Transverse colon (tissue), 4 donors: Measurements from ENCODE around the gene NPW. TPM values are rescaled to one million over a fixed set of nuclear protein-coding genes. Genes with fewer than 3 reads are reported as not detected.

Experiments
- DNase-seq: peaks from one replicate; pipeline ENCODE4 v3.0.0-alpha.2; 2019
- H3K27ac ChIP-seq, 4 donors: fragments of 200-600 bp; sonication (generic); 2 replicates each; pipeline ENCODE4 v1.5.1; 2016 to 2018; ENCODE audit warnings: inconsistent platforms in 4 of 4
- H3K27me3 ChIP-seq: fragments of 200-600 bp; sonication (generic); 2 replicates; pipeline ENCODE4 v1.5.1; 2017; ENCODE audit warnings: inconsistent platforms
- H3K36me3 ChIP-seq, 4 donors: fragments of 200-600 bp; sonication (generic); 2 replicates each; pipeline ENCODE4 v1.5.1; 2017 to 2019; ENCODE audit warnings: inconsistent platforms in 4 of 4
- H3K4me1 ChIP-seq, 4 donors: fragments of 200-600 bp; sonication (generic); 2 replicates each; pipeline ENCODE4 v1.5.1; 2017 to 2020; ENCODE audit warnings: inconsistent platforms in 4 of 4
- H3K4me3 ChIP-seq, 4 donors: fragments of 200-600 bp; sonication (generic); 1 replicate in 1 of 4; 2 replicates in 3 of 4; pipeline versions ENCODE4 v1.5.1 to v1.6.1; 2017 to 2019; ENCODE audit warnings: inconsistent platforms in 4 of 4
- H3K9me3 ChIP-seq, 2 donors: fragments of 200-600 bp; sonication (generic); 2 replicates each; pipeline ENCODE4 v1.5.1; 2017 to 2019; ENCODE audit warnings: inconsistent platforms in 2 of 2
- EP300 ChIP-seq: sonication (generic); formaldehyde crosslinking; IDR thresholded peaks from one replicate; pipeline ENCODE4 v1.6.1; 2017; ENCODE audit warnings: antibody characterized with exemption, low read depth
- POLR2A ChIP-seq: fragments of 450-650 bp; IDR thresholded peaks from one replicate; pipeline ENCODE4 v1.6.1; 2016; ENCODE audit warnings: antibody characterized with exemption, mild to moderate bottlenecking, moderate library complexity
- POLR2AphosphoS5 ChIP-seq, 3 donors: sonication (generic); formaldehyde crosslinking; IDR thresholded peaks; one replicate each; pipeline ENCODE4 v1.6.1; 2016; ENCODE audit warnings: antibody characterized with exemption in 3 of 3
- WGBS, 2 donors: methylation state at CpG; one replicate each; pipeline ENCODE4 v1.1.5; 2018; ENCODE audit warnings: low coverage in 1 of 2; 5-methylcytosine and 5-hydroxymethylcytosine counted together
- in situ Hi-C, 4 donors: fragments of 200-750 bp; cut with MboI; loops; one replicate each; pipeline versions ENCODE4 v1.15.0 to v1.15.1; 2017; ENCODE audit warnings: low sequenced_read_pairs in 3 of 4, low pct_ligation_motif_present in 1 of 4, low pct_unique_long_range_greater_than_20kb in 1 of 4
- intact Hi-C: fragments of 100-400 bp; cut with DNase I; formaldehyde crosslinking; loops from one replicate; pipeline ENCODE4 v1.15.1; 2023; ENCODE audit warnings: low total_unique reads
- total RNA-seq, 4 donors: library from RNA; depleted of rRNA; stranded (reverse); fragments of >200 nt; gene quantifications; one replicate each; pipeline ENCODE4 v1.1.0, GENCODE V29; 2016
- TF ChIP-seq, protein P1 (sequence below), 5 experiments: fragments of 200-600 bp in 3 of 5; fragments of 450-650 bp in 2 of 5; sonication (generic) in 3 of 5; IDR thresholded peaks; 1 replicate in 2 of 5; 2 replicates in 3 of 5; pipeline ENCODE4 v1.5.1; 2016 to 2017; ENCODE audit warnings: antibody characterized with exemption in 5 of 5, inconsistent platforms in 3 of 5, mild to moderate bottlenecking in 2 of 5, moderate library complexity in 1 of 5

NPW gene
- total RNA-seq, 4 donors from 2014 or later = 0.41 TPM; not detected in 3

DNA sequence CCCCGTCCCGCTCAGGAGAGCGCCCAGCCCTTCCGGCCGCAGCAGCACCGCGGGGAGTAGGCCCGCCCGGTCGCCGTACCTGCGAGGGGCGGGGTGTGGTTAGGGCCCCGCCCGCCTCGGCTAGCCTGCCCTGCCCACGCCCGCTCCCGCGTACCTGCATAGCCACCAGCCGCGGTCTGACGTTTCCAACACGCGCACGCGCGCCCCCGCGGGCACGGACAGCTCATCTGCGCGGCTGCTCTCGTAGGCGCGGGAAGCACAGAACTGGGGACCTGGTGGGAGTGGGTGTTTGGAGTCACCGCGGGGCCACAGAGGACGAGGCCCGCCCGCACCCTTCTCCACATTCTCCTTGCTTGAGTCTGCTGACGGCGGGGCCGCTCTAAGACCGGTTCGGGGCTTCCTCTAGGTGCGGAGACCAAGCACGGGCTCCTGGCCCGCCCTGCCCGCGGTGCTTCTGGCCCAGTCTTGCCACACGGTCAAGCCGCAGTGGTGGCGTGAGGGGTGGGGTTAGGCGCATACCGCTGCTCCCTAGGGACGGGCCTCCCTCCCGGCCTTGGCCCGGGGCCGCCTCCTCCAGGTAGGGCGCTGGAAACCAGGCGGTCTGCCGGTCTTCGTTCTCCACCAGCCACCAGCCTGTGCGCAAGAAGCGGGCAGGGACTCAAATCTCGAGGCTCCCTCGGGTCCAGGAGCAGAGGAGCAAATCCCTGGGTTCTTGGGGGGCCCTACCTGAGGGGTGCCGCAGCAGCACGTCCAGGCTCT is 40.1 kb upstream of the NPW start:
- H3K9me3 ChIP-seq = no peaks in the 10 kb centered on the region
- H3K36me3 ChIP-seq = peaks cover 0 to 12% (median 7%) of the 10 kb centered on the region in 4 donors
- in situ Hi-C loops = no loop called here
- H3K4me3 ChIP-seq = peak overlapping the region in 3 of 4 donors; percentile 36 to 47 (median 39)
- H3K4me1 ChIP-seq = peaks cover 7 to 49% (median 42%) of the 10 kb centered on the region in 4 donors
- DNase-seq = peak; percentile 92
- TF ChIP-seq POLR2A = peak; percentile 91
- no peak for TF ChIP-seq EP300
- TF ChIP-seq POLR2AphosphoS5 (IDR thresholded peaks at IDR 0.05) = peak; percentile 22 to 92 (median 92)
- TF ChIP-seq, protein P1, sequence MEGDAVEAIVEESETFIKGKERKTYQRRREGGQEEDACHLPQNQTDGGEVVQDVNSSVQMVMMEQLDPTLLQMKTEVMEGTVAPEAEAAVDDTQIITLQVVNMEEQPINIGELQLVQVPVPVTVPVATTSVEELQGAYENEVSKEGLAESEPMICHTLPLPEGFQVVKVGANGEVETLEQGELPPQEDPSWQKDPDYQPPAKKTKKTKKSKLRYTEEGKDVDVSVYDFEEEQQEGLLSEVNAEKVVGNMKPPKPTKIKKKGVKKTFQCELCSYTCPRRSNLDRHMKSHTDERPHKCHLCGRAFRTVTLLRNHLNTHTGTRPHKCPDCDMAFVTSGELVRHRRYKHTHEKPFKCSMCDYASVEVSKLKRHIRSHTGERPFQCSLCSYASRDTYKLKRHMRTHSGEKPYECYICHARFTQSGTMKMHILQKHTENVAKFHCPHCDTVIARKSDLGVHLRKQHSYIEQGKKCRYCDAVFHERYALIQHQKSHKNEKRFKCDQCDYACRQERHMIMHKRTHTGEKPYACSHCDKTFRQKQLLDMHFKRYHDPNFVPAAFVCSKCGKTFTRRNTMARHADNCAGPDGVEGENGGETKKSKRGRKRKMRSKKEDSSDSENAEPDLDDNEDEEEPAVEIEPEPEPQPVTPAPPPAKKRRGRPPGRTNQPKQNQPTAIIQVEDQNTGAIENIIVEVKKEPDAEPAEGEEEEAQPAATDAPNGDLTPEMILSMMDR (IDR thresholded peaks at IDR 0.05) = no peak
- H3K27ac ChIP-seq = peak overlapping the region; percentile 91 to 95 (median 93)
- intact Hi-C loops = loop anchor here (10.0 kb wide), 1 partner anchor 685 kb away; no protein-coding TSS in a partner anchor
- WGBS, 2 donors = 35% methylated on average over 58 of the region's 70 CpGs; no CpG with 5 or more reads in 1 of the 2 donors
- H3K27me3 ChIP-seq = peaks cover 44% of the 10 kb centered on the region

DNA sequence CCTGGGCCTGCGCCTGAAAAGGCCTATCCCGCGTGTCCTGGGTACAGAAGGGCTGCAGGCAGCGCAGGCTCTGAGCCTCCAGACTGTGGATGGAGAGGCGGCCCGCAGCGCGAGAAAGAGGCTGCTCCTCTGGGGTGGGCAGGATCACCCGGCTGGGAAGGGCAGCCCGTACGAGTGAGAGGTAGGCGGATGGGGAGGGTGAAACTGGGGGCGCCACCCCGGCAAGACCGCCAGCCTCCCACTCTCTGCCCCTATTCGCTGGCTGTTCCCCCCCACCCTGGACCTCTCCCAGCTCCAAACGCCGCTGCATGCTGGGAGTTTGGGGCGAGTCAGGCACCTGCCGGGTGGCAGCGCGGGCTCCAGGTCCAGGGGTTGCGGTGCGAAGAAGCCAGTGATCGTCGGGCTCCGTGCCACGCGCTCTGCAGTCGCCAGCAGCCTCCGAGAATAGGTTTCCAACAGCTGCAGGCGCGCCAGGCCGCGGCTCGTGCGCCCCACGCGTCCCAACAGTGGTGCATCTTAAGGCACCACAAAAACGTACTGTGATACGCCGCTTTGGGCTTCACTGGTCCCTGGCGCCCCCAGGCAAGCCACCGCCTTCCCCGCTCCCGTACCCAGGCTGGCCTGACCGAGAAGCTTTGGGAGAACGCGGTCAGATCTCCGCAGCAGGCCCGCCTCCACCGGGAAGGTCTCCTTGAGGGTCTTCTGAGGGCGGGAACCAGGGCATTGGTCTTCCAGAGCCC is 39.4 kb upstream of the NPW start:
- peak overlapping the region; percentile 91 to 95 (median 93) for H3K27ac ChIP-seq
- peaks cover 13 to 56% (median 48%) of the 10 kb centered on the region in 4 donors for H3K4me1 ChIP-seq
- no peak for DNase-seq
- peak overlapping the region in 3 of 4 donors; percentile 4 to 47 (median 39) for H3K4me3 ChIP-seq
- whole genome bisulfite sequencing, 2 donors = 10% methylated on average over 48 of the region's 53 CpGs; no CpG with 5 or more reads in 1 of the 2 donors
- H3K27me3 ChIP-seq = peaks cover 44% of the 10 kb centered on the region
- in situ Hi-C loops (no loop called here), intact Hi-C loops (loop anchor here (10.0 kb wide), 1 partner anchor 685 kb away; no protein-coding TSS in a partner anchor)
- TF ChIP-seq POLR2A (peak; percentile 16), POLR2AphosphoS5 (IDR thresholded peaks at IDR 0.05) (peak in 1 of 3 donors; percentile 26), EP300 (no peak)
- TF ChIP-seq, protein P1 (IDR thresholded peaks at IDR 0.05) = no peak
- H3K9me3 ChIP-seq = no peaks in the 10 kb centered on the region
- H3K36me3 ChIP-seq = peaks cover 0 to 12% (median 7%) of the 10 kb centered on the region in 4 donors

DNA sequence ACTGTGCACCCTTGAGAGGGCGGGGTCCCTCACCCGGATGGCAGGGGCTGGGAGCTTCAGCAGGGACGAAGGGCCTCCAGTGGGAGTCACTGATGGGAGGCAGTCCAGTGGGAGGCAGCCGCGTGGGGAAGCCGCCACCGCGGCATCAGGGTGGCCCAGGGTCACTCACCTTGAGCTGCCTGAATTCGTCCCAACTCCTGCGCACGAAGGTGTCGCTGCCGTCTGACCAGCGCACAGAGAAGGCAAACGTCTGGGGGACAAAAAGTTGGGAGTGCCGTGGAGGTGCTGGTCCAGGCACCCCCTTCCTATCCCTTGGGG is 38.9 kb upstream of the NPW start:
- Histone ChIP-seq H3K9me3 (no peaks in the 10 kb centered on the region), H3K27me3 (peaks cover 44% of the 10 kb centered on the region), H3K27ac (peak overlapping the region; percentile 91 to 95 (median 93)), H3K4me1 (peaks cover 17 to 62% (median 54%) of the 10 kb centered on the region in 4 donors), H3K4me3 (peak overlapping the region in 3 of 4 donors; percentile 4 to 47 (median 39)), H3K36me3 (peaks cover 0 to 12% (median 4%) of the 10 kb centered on the region in 4 donors)
- WGBS, 2 donors = 21% methylated on average over 14 of the region's 16 CpGs; no CpG with 5 or more reads in 1 of the 2 donors
- intact Hi-C loops = loop anchor here (10.0 kb wide), 1 partner anchor 684 kb away; no protein-coding TSS in a partner anchor
- in situ Hi-C loops = no loop called here
- TF ChIP-seq POLR2A = no peak
- no peak for TF ChIP-seq POLR2AphosphoS5 (IDR thresholded peaks at IDR 0.05)
- no peak for TF ChIP-seq EP300
- TF ChIP-seq, protein P1 (IDR thresholded peaks at IDR 0.05) = no peak
- DNase-seq = no peak

DNA sequence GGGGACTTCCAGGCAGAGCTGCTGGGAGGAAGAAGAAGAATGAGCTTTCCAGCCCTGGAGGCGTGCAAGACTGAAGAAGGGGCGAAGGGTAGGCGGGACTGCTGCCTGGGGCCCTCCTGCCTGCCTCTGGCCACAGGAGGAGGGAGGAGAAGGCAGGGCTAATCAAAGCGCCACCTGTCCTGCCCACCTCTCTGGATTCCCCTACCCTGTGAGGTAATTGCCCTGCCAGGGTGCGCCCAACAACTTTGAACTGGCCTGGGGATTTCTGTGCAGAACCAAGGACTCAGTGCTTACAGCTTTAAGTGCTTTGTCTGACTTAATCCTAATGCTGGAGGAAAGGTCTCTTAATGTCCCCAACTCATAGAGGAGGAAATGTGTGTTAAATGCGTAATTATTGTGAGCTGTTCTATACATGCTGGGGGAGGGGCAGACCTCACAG is 38.2 kb upstream of the NPW start, which contains the start of gene NOXO1:
TSS of gene NOXO1 (minus strand) at position 72 of the 439 bp plus-strand sequence. CDS start 290 bp downstream, outside the sequence.
- Histone ChIP-seq H3K27me3 (peaks cover 44% of the 10 kb centered on the region), H3K4me3 (peak within 1 kb of the TSS in 3 of 4 donors; percentile 4 to 47 (median 39)), H3K36me3 (peaks cover 0 to 18% (median 2%) of the 10 kb centered on the region in 4 donors), H3K9me3 (no peaks in the 10 kb centered on the region), H3K4me1 (peaks cover 22 to 66% (median 60%) of the 10 kb centered on the region in 4 donors), H3K27ac (peak within 1 kb of the TSS; percentile 91 to 95 (median 93))
- intact Hi-C loops (loop anchor here (10.0 kb wide), 1 partner anchor 683 kb away; no protein-coding TSS in a partner anchor), in situ Hi-C loops (no loop called here)
- WGBS, 2 donors = 0 to 13% methylated on average over 1 to 6 of the region's 6 CpGs
- DNase-seq = peak; percentile 80
- TF ChIP-seq, protein P1 (IDR thresholded peaks at IDR 0.05) = no peak
- TF ChIP-seq POLR2A = peak; percentile 86
- TF ChIP-seq POLR2AphosphoS5 (IDR thresholded peaks at IDR 0.05) = peak; percentile 53 to 84 (median 66)
